Mesendoderm (in vitro differentiated cells): ENCODE measurements around the gene LCAT.
"Not testable (repeated sequence)": the region's sequence is repeated elsewhere in the genome, so short reads cannot be mapped to it uniquely, and the experiment has no call there.

Experiments
- DNase-seq: peaks from one replicate; pipeline ENCODE4 v3.0.0; 2013
- H2AK5ac ChIP-seq: 2 replicates; pipeline ENCODE4 v1.6.1; 2013; ENCODE audit warnings: low read length, inconsistent platforms
- H2BK120ac ChIP-seq: 2 replicates; pipeline ENCODE4 v1.6.1; 2013; ENCODE audit warnings: low read depth, mild to moderate bottlenecking, low read length, moderate library complexity, mixed read lengths
- H2BK15ac ChIP-seq: replicated peaks from 2 replicates; pipeline ENCODE4 v1.6.1; 2013; ENCODE audit warnings: low read depth, mild to moderate bottlenecking, moderate library complexity
- H2BK5ac ChIP-seq: 2 replicates; pipeline ENCODE4 v1.6.1; 2013; ENCODE audit warnings: low read length, inconsistent platforms
- H3K18ac ChIP-seq: 2 replicates; pipeline ENCODE4 v1.6.1; 2013; ENCODE audit warnings: mild to moderate bottlenecking, low read length, mixed read lengths
- H3K23ac ChIP-seq: one replicate; pipeline ENCODE4 v1.6.1; 2013; ENCODE audit warnings: low read length
- H3K27ac ChIP-seq: 2 replicates; pipeline ENCODE4 v1.5.1; 2013; ENCODE audit warnings: low read depth, mild to moderate bottlenecking, inconsistent platforms, low read length, moderate library complexity
- H3K27me3 ChIP-seq: 2 replicates; pipeline ENCODE4 v1.6.1; 2013; ENCODE audit warnings: low read length, control low read depth, mild to moderate bottlenecking, inconsistent platforms; ENCODE audit not compliant: insufficient read depth, poor library complexity
- H3K36me3 ChIP-seq: 2 replicates; pipeline ENCODE4 v1.6.1; 2013; ENCODE audit warnings: low read length, inconsistent platforms; ENCODE audit not compliant: control insufficient read depth, insufficient read depth
- H3K4ac ChIP-seq: one replicate; pipeline ENCODE4 v1.6.1; 2013; ENCODE audit warnings: low read depth, mild to moderate bottlenecking, low read length, moderate library complexity
- H3K4me1 ChIP-seq: 2 replicates; pipeline ENCODE4 v1.6.1; 2013; ENCODE audit warnings: low read depth, low read length, inconsistent platforms; ENCODE audit not compliant: control insufficient read depth
- H3K4me2 ChIP-seq: 2 replicates; pipeline ENCODE4 v1.6.1; 2013; ENCODE audit warnings: low read length
- H3K4me3 ChIP-seq: 2 replicates; pipeline ENCODE4 v1.5.1; 2013; ENCODE audit warnings: mild to moderate bottlenecking, low read length
- H3K56ac ChIP-seq: one replicate; pipeline ENCODE4 v1.6.1; 2013; ENCODE audit warnings: low read length
- H3K79me1 ChIP-seq: 2 replicates; pipeline ENCODE4 v1.6.1; 2013; ENCODE audit warnings: low read length, inconsistent platforms
- H3K79me2 ChIP-seq: 2 replicates; pipeline ENCODE4 v1.6.1; 2013; ENCODE audit warnings: mild to moderate bottlenecking, low read length; ENCODE audit not compliant: control insufficient read depth, insufficient read depth
- H3K9ac ChIP-seq: 2 replicates; pipeline ENCODE4 v1.6.1; 2013; ENCODE audit warnings: low read length, inconsistent platforms
- H4K5ac ChIP-seq: one replicate; pipeline ENCODE4 v1.6.1; 2013; ENCODE audit warnings: low read length
- H4K8ac ChIP-seq: one replicate; pipeline ENCODE4 v1.6.1; 2013; ENCODE audit warnings: low read depth, mild to moderate bottlenecking, control low read depth, low read length, moderate library complexity
- WGBS: extraction: QIAGEN DNeasy Blood & Tissue Kit; methylation state at CpG from one replicate; pipeline ENCODE4 v1.1.7; 2013; ENCODE audit warnings: low lambda C conversion rate, missing lambda C conversion rate; ENCODE audit not compliant: insufficient coverage; ENCODE audit errors: extremely low coverage; 5-methylcytosine and 5-hydroxymethylcytosine counted together

LCAT gene

DNA sequence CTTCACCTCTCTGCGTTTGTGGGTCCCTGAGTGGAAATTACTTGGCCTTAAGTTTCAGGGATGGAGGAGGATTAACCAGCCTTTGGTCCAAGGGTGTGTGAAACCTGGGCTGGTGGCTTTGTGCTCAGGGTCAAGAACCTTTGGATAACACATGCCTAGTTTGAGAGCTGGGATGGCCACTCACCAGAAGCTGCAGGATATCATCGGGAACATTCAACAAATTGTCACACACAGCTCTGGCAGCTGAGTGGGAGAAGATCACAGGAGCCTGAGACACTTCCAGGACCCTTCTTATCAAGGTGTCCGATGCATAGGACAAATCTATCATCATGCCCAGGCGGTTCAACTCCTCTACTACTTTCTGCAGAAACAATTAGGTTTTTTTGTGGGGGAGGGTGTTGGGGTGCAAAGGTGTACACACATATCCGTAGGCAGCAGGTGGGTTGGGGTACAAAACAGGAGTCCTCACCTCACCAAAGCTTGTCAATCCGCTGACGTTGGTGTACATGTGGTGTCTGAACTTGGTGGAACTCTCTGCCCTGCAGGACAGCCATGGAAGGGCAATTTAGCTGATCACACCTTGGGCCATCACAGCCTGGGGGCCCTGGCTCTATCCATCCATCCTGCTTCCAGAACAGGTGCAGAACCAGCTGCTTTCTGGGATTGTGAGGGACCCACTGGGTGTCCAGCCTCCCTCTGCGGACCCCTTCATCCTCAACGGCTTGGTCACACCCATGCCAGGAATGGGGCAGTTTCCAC, 33.7 kb upstream of the LCAT start:
- Histone ChIP-seq H4K5ac (no peak overlapping the region), H3K23ac (no peak overlapping the region), H3K4me1 (no peaks in the 10 kb centered on the region), H3K9ac (no peak overlapping the region), H3K4me3 (no peak overlapping the region), H3K56ac (no peak overlapping the region), H3K4me2 (no peak overlapping the region), H3K79me1 (no peaks in the 10 kb centered on the region), H3K36me3 (no peaks in the 10 kb centered on the region), H4K8ac (no peak overlapping the region), H3K4ac (no peak overlapping the region), H2AK5ac (no peak overlapping the region), H3K79me2 (no peaks in the 10 kb centered on the region), H2BK5ac (no peak overlapping the region), H3K27ac (no peak overlapping the region), H3K27me3 (no peaks in the 10 kb centered on the region), H2BK15ac (no peak overlapping the region), H3K18ac (no peak overlapping the region), H2BK120ac (no peak overlapping the region)
- no peak for DNase-seq
- no CpG with 5 or more reads among the region's 9 CpGs for WGBS

DNA sequence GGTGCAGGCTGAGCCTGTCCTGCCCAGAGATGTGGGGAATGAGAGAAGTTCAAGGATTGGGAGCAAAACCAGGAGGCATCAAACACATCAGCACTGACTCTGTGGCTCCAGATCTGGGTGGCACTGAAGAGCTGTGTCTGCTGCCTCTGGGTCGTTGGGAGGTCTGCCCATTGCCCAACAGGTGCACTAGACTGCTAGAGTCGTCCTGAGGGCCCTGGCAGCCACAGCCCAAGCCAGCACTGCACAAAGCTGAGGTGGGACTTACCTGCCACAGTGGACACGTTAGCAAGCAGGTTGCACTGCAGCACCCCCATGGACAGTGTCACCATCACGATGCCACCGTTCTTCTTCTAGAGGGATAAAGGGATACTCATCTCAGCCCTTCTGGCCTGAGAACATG, 33.1 kb upstream of the LCAT start:
- no peaks in the 10 kb centered on the region for H3K27me3 ChIP-seq
- no peak overlapping the region for H3K9ac ChIP-seq
- H4K5ac ChIP-seq, result no peak overlapping the region
- WGBS, result no CpG with 5 or more reads among the region's 5 CpGs
- no peaks in the 10 kb centered on the region for H3K79me2 ChIP-seq
- no peak overlapping the region for H3K18ac ChIP-seq
- no peaks in the 10 kb centered on the region for H3K4me1 ChIP-seq
- H3K23ac ChIP-seq, result no peak overlapping the region
- H3K4me2 ChIP-seq, result no peak overlapping the region
- H3K27ac ChIP-seq, result no peak overlapping the region
- no peak for DNase-seq
- no peak overlapping the region for H3K56ac ChIP-seq
- no peak overlapping the region for H4K8ac ChIP-seq
- no peak overlapping the region for H2BK15ac ChIP-seq
- no peaks in the 10 kb centered on the region for H3K79me1 ChIP-seq
- no peak overlapping the region for H3K4ac ChIP-seq
- H3K4me3 ChIP-seq, result no peak overlapping the region
- no peak overlapping the region for H2AK5ac ChIP-seq
- no peak overlapping the region for H2BK5ac ChIP-seq
- no peak overlapping the region for H2BK120ac ChIP-seq
- H3K36me3 ChIP-seq, result no peaks in the 10 kb centered on the region

DNA sequence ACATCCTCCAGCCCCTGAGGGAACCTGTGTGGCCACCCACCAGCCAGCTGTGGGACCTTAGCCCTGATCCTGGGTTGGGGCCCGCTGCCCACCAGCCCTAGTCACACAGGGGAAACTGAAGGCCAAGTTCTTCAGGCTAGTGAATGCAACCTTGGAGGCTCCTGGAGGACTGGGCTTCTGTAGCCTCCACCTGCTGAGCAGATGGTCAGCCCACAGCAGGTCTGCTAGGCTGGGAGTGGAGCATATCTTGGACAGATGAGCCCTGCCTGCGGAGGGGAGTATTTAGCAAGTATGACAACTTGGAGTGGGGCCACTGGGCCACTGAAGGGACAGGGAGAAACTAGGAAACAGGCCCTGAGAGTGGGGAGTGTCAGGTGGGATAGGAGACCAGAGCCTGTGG, 32.3 kb upstream of the LCAT start:
- no CpG with 5 or more reads among the region's 2 CpGs for WGBS
- no peak overlapping the region for H2BK15ac ChIP-seq

DNA sequence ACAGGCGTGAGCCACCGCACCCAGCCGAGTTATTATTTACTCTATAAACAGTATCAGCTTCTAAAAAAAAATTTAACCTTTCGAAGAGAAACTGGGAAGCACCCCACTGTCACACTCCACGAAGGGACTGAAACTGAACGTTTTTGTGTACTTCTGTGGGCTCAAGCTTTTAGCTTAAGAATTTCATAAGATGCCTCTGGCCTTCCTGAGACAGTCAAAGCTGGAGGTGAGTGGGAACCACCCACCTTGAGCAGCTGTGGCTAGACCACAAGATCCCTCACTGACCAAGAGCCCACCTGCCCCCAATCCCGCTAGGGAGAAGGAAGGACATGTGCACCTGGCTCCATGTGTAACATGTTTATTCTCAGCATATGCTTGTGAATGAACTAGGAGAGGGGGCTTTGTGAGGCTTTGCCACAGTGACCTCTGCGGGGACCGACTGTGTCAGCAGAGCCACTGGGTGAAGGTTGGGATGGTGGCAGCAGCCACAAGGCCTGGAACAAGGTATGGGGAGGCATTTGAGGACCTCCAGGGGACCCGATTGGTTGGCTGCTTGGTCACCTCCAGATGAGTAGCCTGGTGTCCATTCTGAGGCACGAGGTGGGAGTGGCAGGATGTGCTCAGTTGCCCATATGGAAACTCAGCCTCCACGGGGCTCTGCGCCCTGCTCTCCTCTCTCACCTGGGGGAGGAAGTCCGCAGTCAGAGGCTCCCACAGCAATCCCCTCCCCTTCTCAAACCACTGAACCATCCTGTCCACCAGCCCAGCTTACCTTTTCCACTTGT, 31.6 kb upstream of the LCAT start:
- Histone ChIP-seq H3K36me3 (no peaks in the 10 kb centered on the region), H3K18ac (no peak overlapping the region), H3K9ac (no peak overlapping the region), H3K23ac (no peak overlapping the region), H3K79me2 (no peaks in the 10 kb centered on the region), H3K27ac (no peak overlapping the region), H3K27me3 (no peaks in the 10 kb centered on the region), H2AK5ac (no peak overlapping the region), H3K56ac (no peak overlapping the region), H4K5ac (no peak overlapping the region), H3K4me2 (no peak overlapping the region), H2BK5ac (no peak overlapping the region), H2BK15ac (no peak overlapping the region), H3K79me1 (no peaks in the 10 kb centered on the region), H4K8ac (no peak overlapping the region), H3K4me1 (no peaks in the 10 kb centered on the region), H3K4me3 (no peak overlapping the region), H2BK120ac (no peak overlapping the region), H3K4ac (no peak overlapping the region)
- no CpG with 5 or more reads among the region's 14 CpGs for WGBS
- DNase-seq, result no peak

More for the DNA sequence above, 32.3 kb upstream of the LCAT start:
- H3K27ac ChIP-seq, result no peak overlapping the region
- no peak overlapping the region for H3K4ac ChIP-seq
- H2BK120ac ChIP-seq, result no peak overlapping the region
- no peak overlapping the region for H3K56ac ChIP-seq
- H3K4me3 ChIP-seq, result no peak overlapping the region
- H3K79me2 ChIP-seq, result no peaks in the 10 kb centered on the region
- DNase-seq, result no peak
- no peak overlapping the region for H3K4me2 ChIP-seq
- H3K4me1 ChIP-seq, result no peaks in the 10 kb centered on the region
- no peak overlapping the region for H2BK5ac ChIP-seq
- no peak overlapping the region for H4K5ac ChIP-seq
- no peak overlapping the region for H3K18ac ChIP-seq
- no peaks in the 10 kb centered on the region for H3K36me3 ChIP-seq
- H3K23ac ChIP-seq, result no peak overlapping the region
- no peak overlapping the region for H2AK5ac ChIP-seq
- no peaks in the 10 kb centered on the region for H3K27me3 ChIP-seq
- no peak overlapping the region for H4K8ac ChIP-seq
- no peak overlapping the region for H3K9ac ChIP-seq
- no peaks in the 10 kb centered on the region for H3K79me1 ChIP-seq

DNA sequence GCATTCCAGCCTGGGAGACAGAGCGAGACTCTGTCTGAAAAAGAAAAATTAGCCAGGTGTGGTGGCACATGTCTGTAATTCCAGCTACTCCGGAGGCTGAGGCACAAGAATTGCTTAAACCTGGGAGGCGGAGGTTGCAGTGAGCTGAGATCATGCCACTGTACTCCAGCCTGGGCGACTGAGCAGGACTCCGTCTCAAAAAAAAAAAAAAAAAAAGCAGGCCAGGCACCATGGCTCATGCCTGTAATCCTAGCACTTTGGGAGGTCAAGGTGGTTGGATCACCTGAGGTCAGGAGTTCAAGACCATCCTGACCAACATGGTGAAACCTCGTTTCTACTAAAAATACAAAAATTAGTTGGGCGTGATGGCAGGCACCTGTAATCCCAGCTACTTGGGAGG, 28.4 kb upstream of the LCAT start:
- not testable (repeated sequence) for H3K18ac ChIP-seq
- no CpG with 5 or more reads among the region's 7 CpGs for WGBS

More for the DNA sequence above, 28.4 kb upstream of the LCAT start:
- H2BK120ac ChIP-seq, H3K4me1 ChIP-seq, H3K4me3 ChIP-seq, H3K4ac ChIP-seq, H3K27me3 ChIP-seq, H3K79me1 ChIP-seq, H3K27ac ChIP-seq, H3K9ac ChIP-seq, H2AK5ac ChIP-seq, H3K4me2 ChIP-seq, DNase-seq, H4K5ac ChIP-seq, H4K8ac ChIP-seq, H2BK15ac ChIP-seq, H3K36me3 ChIP-seq, H3K23ac ChIP-seq, H2BK5ac ChIP-seq, H3K79me2 ChIP-seq, H3K56ac ChIP-seq: not testable (repeated sequence)
